HG02938 (cell line): ENCODE data around the gene RALGPS1.
"Not testable (repeated sequence)": the region's sequence is repeated elsewhere in the genome, so short reads cannot be mapped to it uniquely, and the experiment has no call there.

ENCODE experiments used
- ATAC-seq: cut with Tn5 transposase; IDR thresholded peaks from one replicate; pipeline ENCODE4 v1.9.1; 2021; ENCODE audit warnings: mild to moderate bottlenecking, moderate library complexity; ENCODE audit not compliant: unreplicated experiment

The RALGPS1 gene

GRCh38 chr9:126985870-126986498 lies 71.4 kb downstream of the RALGPS1 start:
- ATAC-seq = no peak

GRCh38 chr9:126986506-126986951 lies 71.9 kb downstream of the RALGPS1 start:
- ATAC-seq = no peak

GRCh38 chr9:126988857-126989256 lies 74.3 kb downstream of the RALGPS1 start:
- ATAC-seq = no peak

GRCh38 chr9:126989847-126990842 lies 75.6 kb downstream of the RALGPS1 start:
- no peak for ATAC-seq

GRCh38 chr9:126991183-126991582 lies 76.6 kb downstream of the RALGPS1 start:
- ATAC-seq = no peak

- no peak for ATAC-seq
Measured at GRCh38 chr9:126992427-126992826, 77.8 kb downstream of the RALGPS1 start.

- ATAC-seq = no peak
Measured at GRCh38 chr9:126999315-127000068, 84.9 kb downstream of the RALGPS1 start.

GRCh38 chr9:127004946-127005769 lies 90.6 kb downstream of the RALGPS1 start:
- peak; percentile 93 for ATAC-seq

GRCh38 chr9:127005770-127006314 lies 91.3 kb downstream of the RALGPS1 start:
- peak; percentile 19 for ATAC-seq

GRCh38 chr9:127007638-127008037 lies 93.1 kb downstream of the RALGPS1 start:
- ATAC-seq = no peak

- no peak for ATAC-seq
Measured at GRCh38 chr9:127008076-127008475, 93.5 kb downstream of the RALGPS1 start.

- no peak for ATAC-seq
Measured at GRCh38 chr9:127011772-127012171, 97.2 kb downstream of the RALGPS1 start.

GRCh38 chr9:127012250-127012649 lies 97.7 kb downstream of the RALGPS1 start:
- ATAC-seq = no peak

GRCh38 chr9:127013597-127013996 lies 99.0 kb downstream of the RALGPS1 start:
- ATAC-seq = no peak

GRCh38 chr9:127014216-127014909 lies 99.8 kb downstream of the RALGPS1 start:
- ATAC-seq = no peak

GRCh38 chr9:127014910-127015540 lies 100.4 kb downstream of the RALGPS1 start:
- no peak for ATAC-seq

GRCh38 chr9:127015921-127016512 lies 101.4 kb downstream of the RALGPS1 start:
- ATAC-seq = no peak

- ATAC-seq = not testable (repeated sequence)
Measured at GRCh38 chr9:127017979-127018378, 103.4 kb downstream of the RALGPS1 start.

- no peak for ATAC-seq
Measured at GRCh38 chr9:127018935-127019334, 104.4 kb downstream of the RALGPS1 start.
